Vagina (tissue), 2 donors: ENCODE measurements around the gene MBNL2. TPM values are rescaled to one million over a fixed set of nuclear protein-coding genes. Genes with fewer than 3 reads are reported as not detected.

Source experiments
- DNase-seq, 2 donors: peaks; one replicate each; pipeline ENCODE4 v3.0.0-alpha.2; 2017; ENCODE audit errors: extremely low spot score in 2 of 2
- H3K27ac ChIP-seq: fragments of 200-600 bp; sonication (generic); one replicate; pipeline ENCODE4 v1.5.1; 2019
- H3K27me3 ChIP-seq: fragments of 200-600 bp; sonication (generic); one replicate; pipeline ENCODE4 v1.5.1; 2019
- H3K36me3 ChIP-seq, 2 donors: fragments of 200-600 bp; sonication (generic); one replicate each; pipeline ENCODE4 v1.5.1; 2017 to 2019
- H3K4me1 ChIP-seq: fragments of 200-600 bp; sonication (generic); one replicate; pipeline ENCODE4 v1.5.1; 2019
- H3K4me3 ChIP-seq, 2 donors: fragments of 200-600 bp; sonication (generic); 1 replicate in 1 of 2; 2 replicates in 1 of 2; pipeline ENCODE4 v1.5.1; 2016 to 2019
- H3K9me3 ChIP-seq: fragments of 200-600 bp; sonication (generic); one replicate; pipeline ENCODE4 v1.5.1; 2019
- CTCF ChIP-seq, 3 experiments: fragments of 450-650 bp in 2 of 3; fragments of 200-600 bp in 1 of 3; sonication (generic) in 1 of 3; IDR thresholded peaks; one replicate each; pipeline ENCODE4 v1.5.1; 2017 to 2019; ENCODE audit warnings: antibody characterized with exemption in 3 of 3, mild to moderate bottlenecking in 2 of 3, moderate library complexity in 2 of 3
- POLR2A ChIP-seq, 2 donors: fragments of 450-650 bp; IDR thresholded peaks; one replicate each; pipeline ENCODE4 v1.6.1; 2017; ENCODE audit warnings: antibody characterized with exemption in 2 of 2, mild to moderate bottlenecking in 2 of 2, moderate library complexity in 2 of 2
- POLR2AphosphoS5 ChIP-seq, 2 donors: sonication (generic); formaldehyde crosslinking; IDR thresholded peaks; one replicate each; pipeline ENCODE4 v1.9.0; 2017; ENCODE audit warnings: antibody characterized with exemption in 2 of 2, mild to moderate bottlenecking in 2 of 2, low read depth in 1 of 2; ENCODE audit not compliant: insufficient read depth in 1 of 2
- intact Hi-C: fragments of 100-400 bp; cut with DNase I; formaldehyde crosslinking; loops from one replicate; pipeline ENCODE4 v1.15.1; 2023
- total RNA-seq: library from RNA; depleted of rRNA; stranded (reverse); fragments of >200 nt; gene quantifications from one replicate; pipeline ENCODE4 v1.2.3, GENCODE V29; 2016

MBNL2 gene
- total RNA-seq, 1 donor from 2014 or later, result 63.1 TPM

DNA sequence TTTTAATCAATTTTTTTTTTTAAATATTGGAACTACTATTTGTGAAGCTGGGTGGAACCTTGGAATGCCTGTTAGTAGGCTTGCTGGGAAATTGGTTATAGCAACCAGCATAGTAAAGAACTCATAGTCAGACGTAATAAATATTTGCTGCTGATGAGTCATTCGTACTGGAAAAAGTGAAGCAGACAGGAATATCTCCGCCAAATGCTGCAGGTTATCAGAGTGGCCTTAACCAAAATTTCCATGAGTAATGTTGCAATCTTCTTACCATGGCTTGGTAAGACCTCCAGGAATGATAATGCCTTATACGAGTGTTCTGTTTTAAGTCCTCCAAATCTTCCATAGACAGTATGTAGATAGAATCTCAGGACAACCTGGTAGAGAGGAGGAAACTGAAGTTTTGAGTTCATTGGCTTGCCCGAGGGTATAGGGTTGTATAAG lies 34.2 kb downstream of the MBNL2 start:
- H3K27ac ChIP-seq, result peak overlapping the region; percentile 78
- peaks cover 76% of the 10 kb centered on the region for H3K4me1 ChIP-seq
- no peak for TF ChIP-seq POLR2A (IDR thresholded peaks at IDR 0.05)
- TF ChIP-seq CTCF (IDR thresholded peaks at IDR 0.05), result no peak
- peak; percentile 23 to 69 for TF ChIP-seq POLR2AphosphoS5 (IDR thresholded peaks at IDR 0.05; ENCODE audit: insufficient read depth in 1 of 2, low read depth in 1 of 2)
- intact Hi-C loops, result no loop called here
- no peaks in the 10 kb centered on the region for H3K27me3 ChIP-seq
- no peaks in the 10 kb centered on the region for H3K9me3 ChIP-seq
- no peak overlapping the region for H3K4me3 ChIP-seq
- H3K36me3 ChIP-seq, result no peaks in the 10 kb centered on the region
- DNase-seq, result peak in 1 of 2 donors; percentile 79

DNA sequence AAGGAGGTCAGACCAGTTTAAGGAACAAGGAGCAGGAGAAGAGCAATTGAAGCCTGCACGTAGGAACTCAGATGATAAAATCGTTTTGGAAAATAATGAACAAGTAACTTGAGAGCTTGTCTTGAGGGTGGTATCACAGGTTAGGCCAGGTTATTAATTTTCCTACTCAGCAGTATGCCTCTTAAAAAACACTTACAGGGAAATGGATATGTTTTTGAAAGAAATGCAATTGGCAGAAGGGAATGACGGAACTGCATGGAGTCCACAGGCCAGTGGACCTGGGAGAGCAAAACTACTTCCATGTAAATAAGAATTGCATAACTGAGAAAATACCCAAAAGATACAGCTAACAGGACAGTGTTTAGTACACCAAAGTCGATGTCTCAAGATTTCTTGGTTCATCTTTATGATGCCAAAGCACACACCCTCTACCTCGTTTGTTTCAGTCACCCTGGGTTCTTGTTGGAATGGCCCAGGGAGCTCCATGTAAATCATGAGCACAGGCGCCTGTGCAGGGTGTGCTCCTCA lies 35.2 kb downstream of the MBNL2 start:
- TF ChIP-seq CTCF (IDR thresholded peaks at IDR 0.05) (no peak), POLR2A (IDR thresholded peaks at IDR 0.05) (no peak), POLR2AphosphoS5 (IDR thresholded peaks at IDR 0.05; ENCODE audit: insufficient read depth in 1 of 2, low read depth in 1 of 2) (no peak)
- intact Hi-C loops, result no loop called here
- no peaks in the 10 kb centered on the region for H3K36me3 ChIP-seq
- H3K9me3 ChIP-seq, result no peaks in the 10 kb centered on the region
- no peak for DNase-seq
- no peaks in the 10 kb centered on the region for H3K27me3 ChIP-seq
- H3K4me3 ChIP-seq, result no peak overlapping the region
- peak overlapping the region; percentile 78 for H3K27ac ChIP-seq
- peaks cover 85% of the 10 kb centered on the region for H3K4me1 ChIP-seq

DNA sequence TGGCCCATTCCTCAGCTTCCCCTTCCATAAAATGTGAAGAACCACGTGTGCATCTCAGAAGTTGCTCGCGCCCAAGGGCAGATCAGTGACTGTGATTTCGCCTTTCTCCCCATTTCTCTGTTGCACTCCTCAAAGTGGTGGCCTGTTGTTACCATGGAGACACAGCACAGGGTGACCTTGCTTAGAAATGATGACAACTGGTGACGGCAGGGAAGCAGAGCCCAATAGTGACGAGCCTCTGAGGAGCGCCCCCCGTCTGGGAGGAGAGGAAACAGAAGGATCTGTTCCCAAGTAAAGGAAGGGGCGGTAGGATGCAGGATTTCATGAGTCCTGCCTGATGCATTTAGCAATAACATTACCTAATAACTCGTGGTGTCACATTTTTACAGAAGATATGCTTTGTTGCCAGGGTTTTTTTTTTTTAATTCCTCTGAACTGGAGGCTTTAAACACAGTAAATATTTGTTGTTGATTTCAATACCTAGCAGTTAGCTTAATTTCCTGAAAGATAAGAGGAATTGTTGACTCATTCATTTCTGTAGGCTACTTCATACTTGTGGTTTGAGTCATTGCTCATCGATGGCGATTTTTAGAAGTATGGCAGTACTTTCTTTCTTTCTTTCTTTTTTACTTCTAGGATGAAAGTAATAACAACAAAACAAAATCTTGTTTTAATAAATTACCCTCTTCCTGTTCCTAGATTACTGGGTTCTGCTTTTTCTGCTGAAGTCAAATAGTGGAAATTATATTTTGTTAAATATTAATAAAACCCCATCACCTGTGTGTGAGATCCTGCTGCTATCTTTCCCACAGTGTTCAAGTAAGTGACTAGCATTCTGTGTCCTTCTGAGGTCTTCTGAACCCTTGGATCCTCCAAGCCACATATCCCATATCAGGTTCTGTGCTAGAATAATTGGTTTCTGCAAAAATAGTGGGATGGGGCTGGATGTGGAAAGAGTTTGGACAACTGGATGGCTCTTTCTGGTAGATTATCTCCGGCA lies 36.0 kb downstream of the MBNL2 start:
- H3K4me1 ChIP-seq, result peaks cover 90% of the 10 kb centered on the region
- no peaks in the 10 kb centered on the region for H3K36me3 ChIP-seq
- intact Hi-C loops, result no loop called here
- no peaks in the 10 kb centered on the region for H3K9me3 ChIP-seq
- no peak overlapping the region for H3K4me3 ChIP-seq
- H3K27ac ChIP-seq, result peak overlapping the region; percentile 78
- no peaks in the 10 kb centered on the region for H3K27me3 ChIP-seq
- TF ChIP-seq POLR2AphosphoS5 (IDR thresholded peaks at IDR 0.05; ENCODE audit: insufficient read depth in 1 of 2, low read depth in 1 of 2) (peak; percentile 24 to 46), CTCF (IDR thresholded peaks at IDR 0.05) (no peak)
- peak in 1 of 2 donors; percentile 96 for DNase-seq

- peak overlapping the region; percentile 78 for H3K27ac ChIP-seq
- intact Hi-C loops, result no loop called here
- no peaks in the 10 kb centered on the region for H3K27me3 ChIP-seq
- H3K4me3 ChIP-seq, result no peak overlapping the region
- H3K36me3 ChIP-seq, result no peaks in the 10 kb centered on the region
- peak in 1 of 2 donors; percentile 82 for DNase-seq
- H3K9me3 ChIP-seq, result no peaks in the 10 kb centered on the region
- H3K4me1 ChIP-seq, result peaks cover 90% of the 10 kb centered on the region
- TF ChIP-seq POLR2AphosphoS5 (IDR thresholded peaks at IDR 0.05; ENCODE audit: insufficient read depth in 1 of 2, low read depth in 1 of 2), result no peak
- no peak for TF ChIP-seq POLR2A (IDR thresholded peaks at IDR 0.05)
- TF ChIP-seq CTCF (IDR thresholded peaks at IDR 0.05), result no peak
Observed at GRCh38 chr13:97258801-97259200, 36.7 kb downstream of the MBNL2 start.
